HuH-7.5 (cell line): ENCODE data around the gene SPTB.

ENCODE experiments used
- DNase-seq: peaks from one replicate; pipeline ENCODE4 v3.0.0; 2011; ENCODE audit warnings: low spot score

The SPTB gene

DNA sequence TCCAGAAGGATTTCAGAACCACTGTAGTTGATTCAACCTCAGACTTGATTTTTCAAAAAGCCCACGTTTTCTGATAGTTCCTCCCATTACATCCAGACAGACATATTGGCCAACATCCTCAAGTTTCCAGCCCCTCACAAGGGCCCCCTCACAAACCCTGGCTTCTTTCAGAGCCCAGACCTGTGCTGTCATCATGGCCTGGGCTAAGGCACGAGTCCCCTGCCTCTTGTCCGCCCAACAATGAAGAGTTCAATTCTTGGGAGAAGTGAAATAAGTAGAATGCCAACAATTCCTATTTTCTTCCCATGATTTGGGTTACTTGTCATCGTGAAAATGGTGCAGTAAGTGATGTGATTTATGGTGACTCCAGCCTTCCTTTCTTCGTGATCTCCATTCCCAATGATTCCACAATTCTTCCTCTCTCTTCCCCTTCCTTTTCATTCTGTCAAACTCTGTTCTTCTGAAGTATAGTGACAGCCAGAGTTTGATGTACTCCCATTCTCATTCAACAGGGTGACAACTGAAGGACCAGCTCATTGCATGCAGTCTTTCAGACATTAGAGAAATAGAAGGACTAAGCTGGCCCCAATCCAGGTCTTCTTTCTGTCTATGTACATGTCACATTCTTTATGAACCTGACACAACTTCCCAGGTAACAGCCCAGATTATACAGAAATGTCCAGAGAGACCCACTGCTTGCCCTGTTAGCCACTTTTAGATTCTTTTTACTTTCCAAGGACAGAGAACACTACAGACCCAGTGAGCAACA, 29.2 kb downstream of the SPTB start:
- no peak for DNase-seq

DNA sequence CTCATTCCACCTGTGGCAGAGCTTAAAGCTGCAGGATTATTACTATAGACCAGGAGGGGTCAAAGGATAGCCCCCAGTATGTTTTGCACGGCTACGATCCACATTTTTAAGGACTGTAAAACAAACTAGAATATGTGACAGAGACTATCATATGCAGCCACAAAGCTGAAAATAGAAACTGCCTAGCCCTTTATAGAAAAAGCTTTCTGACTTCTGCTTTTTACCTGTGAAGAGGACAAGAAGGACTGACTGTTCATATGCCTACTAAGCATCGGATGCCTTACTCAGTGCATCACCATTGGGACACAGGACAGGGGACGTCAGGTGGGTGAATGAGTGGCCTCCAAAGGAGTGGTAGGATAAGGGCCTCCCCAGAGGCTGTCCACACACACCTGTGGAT, 29.8 kb downstream of the SPTB start:
- DNase-seq = no peak

DNA sequence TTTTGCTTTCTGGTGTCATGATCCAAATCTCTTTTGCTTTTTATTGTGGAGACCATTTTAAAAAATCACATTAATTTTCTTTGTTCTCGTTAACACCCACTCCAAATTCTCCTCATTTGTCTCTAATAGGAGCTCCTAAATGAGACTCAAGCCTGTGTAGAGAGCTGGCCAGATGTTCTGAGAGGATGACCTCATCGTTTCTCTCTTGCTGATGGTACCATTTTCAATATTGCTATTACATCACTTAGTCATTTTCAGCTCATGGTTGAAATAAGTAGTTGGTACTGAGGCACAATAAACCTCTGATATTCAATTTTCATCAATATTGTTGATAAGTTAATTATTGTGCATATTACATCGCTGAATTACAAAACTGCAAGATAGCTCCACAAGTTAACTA, 31.5 kb downstream of the SPTB start:
- no peak for DNase-seq

DNA sequence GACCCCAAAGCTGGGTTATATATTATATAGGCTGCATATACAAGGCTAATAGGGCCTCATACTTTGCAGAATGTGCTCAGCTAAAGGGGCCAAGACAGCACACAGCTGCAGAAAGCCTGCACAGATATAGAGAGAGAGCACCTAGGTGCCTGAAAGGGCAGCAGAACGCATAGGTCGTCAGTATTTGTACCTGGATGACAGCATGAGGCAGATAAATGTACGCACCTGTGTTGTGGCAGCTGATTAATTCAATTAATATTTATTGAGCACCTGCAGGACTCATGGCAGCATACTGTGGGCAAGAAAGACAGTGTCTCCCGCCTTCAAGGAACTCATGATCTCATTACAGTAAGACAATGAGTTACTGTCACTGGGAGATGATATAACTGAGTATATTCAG, 33.4 kb downstream of the SPTB start:
- DNase-seq = no peak

DNA sequence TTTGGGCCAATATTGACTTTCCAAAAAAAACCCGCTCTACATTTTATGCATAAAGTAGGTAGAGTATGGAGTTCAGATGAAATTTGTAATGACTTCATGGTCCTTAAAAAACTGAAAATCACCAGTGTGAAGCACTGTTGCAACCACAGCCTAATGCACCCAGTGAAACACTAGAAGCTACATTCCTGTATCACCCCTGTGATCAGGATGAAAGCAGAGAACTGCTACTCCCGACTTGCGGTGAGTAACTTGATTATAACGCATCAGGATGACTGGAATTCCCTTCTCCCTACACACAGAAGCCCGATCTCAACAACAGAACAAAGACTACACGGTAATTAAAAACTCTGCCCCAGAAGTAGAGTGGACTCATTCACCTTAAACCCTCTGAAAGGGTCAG, 33.8 kb downstream of the SPTB start:
- no peak for DNase-seq

DNA sequence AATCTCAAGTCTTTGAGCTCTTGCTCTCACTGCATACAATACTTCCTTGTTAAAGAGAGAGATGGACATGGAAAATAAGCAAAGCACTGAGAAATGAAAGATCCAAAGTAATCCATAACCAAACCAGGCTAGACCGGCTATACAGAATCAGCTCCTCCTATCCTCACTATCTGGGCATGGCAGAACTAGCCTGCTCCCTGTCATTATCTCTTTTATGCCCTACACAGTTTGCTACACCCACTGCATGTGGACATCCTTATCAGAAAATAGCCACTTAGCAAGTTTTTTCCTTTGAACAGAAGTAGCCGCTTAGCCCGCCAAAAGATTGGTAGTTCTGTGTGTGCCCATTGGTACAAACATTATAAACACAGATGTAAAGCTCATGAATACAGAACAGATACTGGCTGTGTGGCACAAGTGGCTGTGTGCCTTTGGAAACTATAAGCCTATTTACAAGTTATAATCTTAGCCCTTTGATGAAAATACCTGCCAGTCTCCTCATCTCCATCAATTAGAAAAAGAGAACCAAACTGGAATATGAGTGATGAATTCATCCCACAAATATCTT, 34.7 kb downstream of the SPTB start:
- no peak for DNase-seq

DNA sequence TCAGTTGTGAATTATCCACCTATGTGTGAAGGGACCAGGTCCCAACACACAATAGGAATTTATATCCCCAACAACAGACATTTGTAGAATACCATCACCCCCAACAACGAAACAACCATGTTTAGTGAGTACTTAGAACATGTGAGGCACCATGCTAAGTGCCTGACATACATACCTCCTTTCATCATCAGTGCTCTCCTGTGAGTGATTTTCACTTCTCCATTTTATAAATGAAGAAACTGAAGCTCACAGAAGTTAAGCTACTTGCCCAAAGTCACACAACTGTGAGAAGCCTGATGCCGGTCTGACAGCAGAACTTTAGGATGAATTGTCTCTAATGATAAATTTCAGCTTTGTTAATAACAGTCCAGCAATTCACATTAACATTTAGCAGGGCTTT, 35.4 kb downstream of the SPTB start:
- DNase-seq = no peak

DNA sequence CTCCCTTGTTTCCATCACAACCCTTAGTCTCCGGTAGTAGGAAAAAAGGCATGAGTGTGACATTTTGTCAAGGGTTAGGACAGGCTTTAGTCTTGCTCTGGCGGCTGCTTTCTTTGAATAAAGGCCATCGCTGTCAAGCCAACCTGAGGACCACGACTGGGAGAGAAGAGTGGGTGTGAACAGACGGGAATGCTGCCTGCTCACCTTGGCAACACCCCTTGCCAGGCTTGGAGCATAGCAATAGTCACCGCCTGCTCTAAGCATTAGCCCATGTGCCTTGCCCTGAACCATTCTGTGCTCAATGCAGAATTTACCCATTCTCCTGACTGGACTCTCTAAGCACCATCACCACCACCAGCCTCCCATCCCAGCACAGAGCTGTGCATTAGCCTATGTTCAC, 36.2 kb downstream of the SPTB start:
- DNase-seq = no peak

DNA sequence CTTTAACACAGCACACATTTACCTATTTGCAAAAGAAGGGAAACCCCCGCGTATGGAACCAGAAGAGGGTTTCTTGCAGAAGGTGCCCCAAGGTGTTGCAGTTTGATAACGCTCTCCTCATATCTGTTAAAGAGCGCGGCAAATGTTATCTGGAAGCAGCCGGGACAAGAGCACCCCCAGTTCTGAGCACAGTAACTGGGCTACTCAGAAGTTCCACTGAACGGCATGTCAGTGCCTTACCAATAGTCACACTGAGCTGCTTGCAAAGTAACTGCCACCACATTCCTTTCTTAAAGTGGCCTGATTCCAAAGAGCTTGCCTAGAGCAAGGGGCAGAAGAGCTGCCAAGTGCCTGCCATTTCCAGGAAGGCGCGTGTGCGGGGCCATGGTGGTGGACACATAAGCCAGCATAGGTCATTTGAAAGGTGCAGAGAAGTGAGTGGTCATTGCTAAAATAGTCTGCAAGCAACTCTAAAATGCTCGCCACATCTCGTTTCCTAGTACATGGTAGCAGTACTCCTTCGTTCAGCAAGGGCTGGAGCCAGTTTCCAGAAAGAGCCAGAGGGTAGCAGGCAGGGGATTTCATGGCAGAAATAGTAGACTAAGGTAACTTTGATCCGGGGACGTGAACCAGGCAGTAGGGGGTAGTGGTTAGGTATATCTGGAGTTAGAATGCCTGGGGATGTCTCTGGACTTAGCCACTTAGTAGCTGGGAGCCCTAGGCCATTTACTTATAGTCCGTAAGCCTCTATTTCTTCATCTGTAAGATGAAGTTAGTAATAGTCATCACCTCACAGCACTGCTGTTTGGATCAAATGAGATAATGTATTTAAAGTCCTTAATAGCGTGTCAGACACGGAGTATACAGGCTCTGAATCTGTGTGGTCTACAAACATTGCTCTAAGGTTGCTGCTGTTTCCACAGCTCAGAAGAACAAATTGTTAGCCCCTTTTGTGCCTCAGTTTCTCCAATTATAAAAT, 37.6 kb downstream of the SPTB start:
- no peak for DNase-seq

DNA sequence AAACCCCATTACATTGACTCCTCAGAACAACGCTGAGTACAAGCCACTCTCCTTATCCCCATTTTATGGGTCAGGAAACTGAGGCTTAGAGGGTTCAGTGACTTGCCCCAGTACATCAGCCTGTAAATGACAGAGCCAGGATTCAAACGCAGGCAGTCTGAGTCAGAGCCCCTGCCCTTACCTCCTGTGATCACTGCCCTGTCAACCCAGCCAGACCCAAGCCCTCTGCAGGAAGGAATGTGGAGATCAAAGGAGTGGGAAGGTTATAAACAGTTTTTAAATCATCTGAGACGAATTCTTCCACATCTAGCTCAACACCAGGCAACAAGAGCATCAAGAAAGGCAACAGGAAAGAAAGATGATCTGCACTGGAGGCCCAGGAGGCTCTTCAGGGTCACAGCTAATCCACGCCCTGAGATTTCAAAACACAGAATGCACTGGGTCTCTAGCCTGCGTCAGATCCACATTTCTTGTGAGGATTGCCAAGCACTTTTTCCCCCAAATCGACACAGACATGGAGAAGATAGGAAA, 38.5 kb downstream of the SPTB start:
- DNase-seq = no peak

DNA sequence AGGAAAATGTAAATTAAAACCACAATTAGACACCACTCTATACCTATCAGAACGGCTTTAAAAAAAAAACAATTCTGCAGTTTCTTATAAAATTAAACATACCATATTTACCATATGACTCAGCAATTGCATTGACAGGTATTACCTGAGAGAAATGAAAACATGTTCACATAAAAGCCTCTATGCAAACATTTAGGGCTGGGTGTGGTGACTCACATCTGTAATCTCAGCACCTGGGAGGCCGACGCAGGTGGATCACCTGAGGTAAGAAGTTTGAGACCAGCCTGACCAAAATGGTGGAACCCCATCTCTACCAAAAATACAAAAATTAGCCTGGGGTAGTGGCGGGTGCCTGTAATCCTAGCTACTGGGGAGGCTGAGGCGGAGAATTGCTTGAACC, 41.1 kb downstream of the SPTB start:
- DNase-seq = no peak

DNA sequence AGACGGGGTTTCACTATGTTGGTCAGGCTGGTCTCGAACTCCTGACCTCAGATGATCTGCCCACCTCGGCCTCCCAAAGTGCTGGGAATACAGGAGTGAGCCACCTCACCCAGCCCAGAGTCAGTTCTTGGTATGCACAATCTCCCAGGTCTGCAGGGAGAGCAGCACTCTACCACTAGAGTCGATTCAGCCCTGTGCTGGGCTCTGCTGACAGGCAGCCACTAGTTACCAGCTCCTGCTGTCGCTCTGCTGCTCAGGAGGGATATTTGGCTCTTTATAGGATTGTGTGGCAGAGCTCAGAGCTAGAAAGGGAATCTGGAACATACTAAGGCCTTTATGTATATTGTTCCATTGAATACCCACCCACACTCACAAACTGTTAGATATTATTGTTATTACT, 44.3 kb downstream of the SPTB start:
- DNase-seq = no peak

DNA sequence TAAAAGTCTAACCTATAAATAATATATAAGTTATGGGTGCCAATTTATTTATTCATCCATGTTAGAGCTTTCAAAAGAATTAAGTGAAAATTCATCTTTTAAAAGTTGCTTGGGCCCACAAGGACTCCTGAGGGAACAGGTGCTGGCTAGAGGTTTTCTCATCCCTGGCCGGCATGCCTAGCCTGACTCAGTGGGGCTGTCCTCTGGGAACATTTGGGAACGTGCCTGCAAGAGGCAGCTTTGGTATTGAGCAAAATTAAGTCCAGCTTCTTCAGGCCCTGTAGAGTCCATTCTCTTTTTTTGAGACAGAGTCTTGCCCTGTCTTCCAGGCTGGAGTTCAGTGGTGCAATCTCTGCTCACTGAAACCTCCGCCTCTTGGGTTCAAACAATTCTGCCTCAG, 44.7 kb downstream of the SPTB start:
- DNase-seq = no peak

DNA sequence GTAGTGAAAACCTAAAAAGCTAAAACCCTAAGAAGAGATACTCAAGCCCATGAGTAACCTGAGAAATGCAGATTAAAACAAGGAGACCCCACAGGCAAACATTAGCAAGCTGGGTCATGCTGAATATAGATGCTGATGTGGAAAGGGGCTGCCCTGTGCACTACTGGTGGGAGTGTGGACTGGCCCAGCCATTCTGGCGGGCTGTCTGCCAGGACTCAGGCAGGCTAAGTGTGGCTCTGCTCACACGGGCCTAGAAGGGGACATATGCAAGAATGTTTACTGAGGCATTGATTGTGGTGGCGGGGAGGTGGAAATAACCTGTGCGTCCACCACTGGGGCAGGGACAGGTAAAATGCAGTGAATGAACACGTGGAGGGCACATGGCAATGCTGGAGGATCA, 48.3 kb downstream of the SPTB start:
- no peak for DNase-seq

DNA sequence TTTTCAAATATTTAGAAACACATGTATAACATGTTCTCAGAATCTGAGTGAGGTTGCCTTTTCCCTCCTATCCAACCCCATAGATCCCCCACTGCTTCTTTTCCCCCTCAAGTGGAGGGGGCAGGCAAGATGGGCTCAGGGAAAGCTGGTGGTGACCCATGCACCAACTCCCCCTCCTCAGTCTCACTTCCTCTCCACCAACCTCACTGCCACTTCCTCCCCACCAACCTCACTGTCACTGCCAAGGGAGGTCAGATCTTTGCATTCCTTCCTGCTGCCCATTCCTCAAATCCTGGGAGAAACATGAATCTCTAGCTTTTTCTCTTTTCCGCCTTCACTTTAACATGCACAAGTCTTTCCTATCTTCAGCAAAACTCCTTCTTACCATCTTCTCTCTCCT, 48.7 kb downstream of the SPTB start:
- DNase-seq = no peak

DNA sequence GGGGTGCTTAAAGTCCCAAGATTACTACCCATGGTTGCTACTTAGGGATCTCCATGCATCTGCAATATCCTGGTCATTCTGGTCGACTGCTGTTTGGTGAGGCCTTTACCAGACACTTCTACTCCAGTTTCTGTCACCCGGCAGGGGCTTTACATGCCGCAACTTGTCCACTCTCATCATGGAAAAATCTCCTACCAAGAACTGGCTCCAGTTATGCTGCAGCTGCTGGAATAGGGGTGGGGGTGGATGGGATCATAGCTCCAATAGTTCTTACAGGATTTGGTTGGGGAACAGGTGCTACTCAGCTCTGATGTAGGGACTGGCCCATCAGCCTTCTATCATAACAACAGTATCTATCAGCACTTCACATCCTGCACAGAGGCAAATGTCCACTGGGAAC, 51.6 kb downstream of the SPTB start:
- no peak for DNase-seq

DNA sequence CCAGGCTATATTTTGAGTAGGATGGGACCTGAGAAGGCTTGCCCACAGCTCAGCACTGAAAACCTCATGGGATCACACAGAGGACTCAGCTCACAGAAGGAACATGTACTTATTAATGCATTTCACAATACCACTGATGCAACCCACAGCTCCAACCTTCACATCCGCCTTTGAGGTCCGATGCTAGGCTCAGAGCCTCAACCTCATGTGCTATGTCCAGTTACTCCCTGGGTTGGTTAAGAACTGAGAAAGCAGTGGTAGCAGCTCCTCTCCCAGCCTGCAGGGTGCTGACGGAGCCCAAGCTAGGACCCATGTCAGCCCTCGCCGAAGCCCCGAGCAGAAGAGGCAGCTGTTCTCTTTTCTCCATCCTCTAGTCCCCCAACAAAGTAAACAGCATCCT, 52.9 kb downstream of the SPTB start:
- no peak for DNase-seq

DNA sequence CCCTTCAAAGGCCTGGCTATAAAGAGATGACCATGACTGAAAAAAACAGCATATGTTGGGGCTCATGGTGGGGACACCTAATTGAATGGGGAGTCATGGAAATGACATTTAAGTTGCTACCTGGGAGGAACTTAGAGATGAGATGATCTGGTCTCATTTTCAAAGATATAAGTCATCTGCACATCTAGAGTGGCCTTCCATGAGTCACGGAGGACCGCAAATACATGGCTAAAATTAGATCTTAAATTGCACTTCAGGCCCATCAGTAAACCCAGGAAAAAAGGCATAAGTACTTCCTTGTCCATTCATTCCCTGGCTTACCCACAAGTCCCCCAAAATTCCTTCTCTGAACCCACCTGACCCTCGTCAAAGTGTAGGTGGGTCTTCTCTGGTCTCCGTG, 53.4 kb downstream of the SPTB start:
- no peak for DNase-seq

DNA sequence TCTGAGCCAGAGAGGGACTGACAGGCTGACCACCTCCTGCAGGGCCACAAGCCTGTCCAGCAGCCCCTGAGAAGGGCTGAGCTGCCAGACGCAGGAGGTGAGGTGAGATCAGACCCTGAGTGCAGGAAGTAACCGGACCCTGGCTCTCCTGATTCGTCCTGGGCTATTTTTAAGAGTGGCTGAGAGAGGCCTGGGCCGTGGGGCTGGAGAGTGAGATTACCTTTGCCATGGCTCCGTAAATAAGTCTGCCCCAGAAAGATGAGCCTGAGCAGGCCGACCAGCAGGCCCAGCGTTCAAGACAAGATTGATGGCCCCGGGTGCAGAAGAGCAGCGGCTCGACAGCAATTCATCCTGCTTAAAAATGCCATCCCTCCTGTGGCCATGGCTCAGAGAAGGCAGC, 54.2 kb downstream of the SPTB start:
- DNase-seq = no peak

DNA sequence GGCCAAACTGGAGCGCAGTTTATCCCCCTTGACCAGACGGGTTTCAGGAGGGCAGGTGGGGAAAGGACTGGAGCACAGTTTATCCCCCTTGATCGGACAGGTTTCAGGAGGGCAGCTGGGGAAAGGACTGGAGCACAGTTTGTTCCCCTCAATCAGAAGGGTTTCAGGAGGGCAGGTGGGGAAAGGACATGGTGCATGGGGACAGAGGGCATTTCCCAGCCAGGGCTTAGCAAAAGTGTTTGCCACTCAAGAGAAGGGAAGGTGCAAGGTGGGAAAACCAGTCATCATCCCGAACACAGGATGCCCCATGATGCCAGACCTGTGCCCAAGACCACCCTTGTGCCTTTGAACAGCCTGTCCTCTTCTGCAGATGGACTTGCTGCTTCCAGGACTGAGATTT, 54.7 kb downstream of the SPTB start:
- no peak for DNase-seq

DNA sequence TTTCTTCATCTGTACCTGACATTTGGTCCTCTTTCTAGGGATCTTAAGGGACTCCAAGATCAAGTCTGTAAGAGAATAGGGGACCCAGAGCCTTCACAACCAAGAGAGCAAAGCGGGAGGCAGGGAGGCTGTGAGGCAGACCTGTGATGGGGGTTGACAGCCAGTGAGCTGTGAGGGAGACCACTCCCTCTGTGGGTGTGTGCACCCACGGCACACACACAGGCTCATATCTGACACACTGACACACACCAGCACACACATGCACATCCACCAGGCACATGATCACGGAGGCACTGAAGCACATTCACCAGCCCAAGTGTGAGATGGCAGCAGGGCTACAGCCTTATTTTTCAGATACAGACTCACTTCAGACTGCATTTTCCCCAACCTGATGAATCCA, 55.2 kb downstream of the SPTB start:
- no peak for DNase-seq

DNA sequence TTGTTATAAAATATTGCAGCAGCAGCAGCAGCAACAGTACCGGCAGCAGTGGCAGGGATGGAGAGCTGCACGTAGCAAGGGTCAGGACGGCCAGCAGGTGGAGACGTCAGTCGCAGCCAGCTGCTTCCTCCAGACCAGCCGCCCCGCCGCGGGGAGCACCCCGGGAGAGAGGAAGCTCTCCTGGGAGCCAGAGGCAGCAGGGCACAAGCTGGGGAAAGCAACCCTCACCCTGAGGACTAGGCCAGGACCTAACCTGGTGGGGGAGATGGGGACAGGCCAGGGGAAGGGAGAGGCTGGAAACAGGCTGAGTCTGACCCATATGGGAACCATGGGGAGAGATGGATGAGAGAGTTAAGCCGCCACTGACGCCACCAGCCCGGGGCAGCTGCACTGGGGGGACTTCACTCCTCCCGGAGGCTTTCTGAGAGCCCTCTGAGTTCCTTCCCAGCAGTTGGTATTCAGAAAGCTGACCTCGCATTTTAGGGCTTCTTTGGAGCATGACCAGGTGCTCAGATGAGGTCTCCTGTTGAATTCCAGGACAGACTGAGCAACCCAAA, 56.3 kb downstream of the SPTB start:
- peak; percentile 78 for DNase-seq

DNA sequence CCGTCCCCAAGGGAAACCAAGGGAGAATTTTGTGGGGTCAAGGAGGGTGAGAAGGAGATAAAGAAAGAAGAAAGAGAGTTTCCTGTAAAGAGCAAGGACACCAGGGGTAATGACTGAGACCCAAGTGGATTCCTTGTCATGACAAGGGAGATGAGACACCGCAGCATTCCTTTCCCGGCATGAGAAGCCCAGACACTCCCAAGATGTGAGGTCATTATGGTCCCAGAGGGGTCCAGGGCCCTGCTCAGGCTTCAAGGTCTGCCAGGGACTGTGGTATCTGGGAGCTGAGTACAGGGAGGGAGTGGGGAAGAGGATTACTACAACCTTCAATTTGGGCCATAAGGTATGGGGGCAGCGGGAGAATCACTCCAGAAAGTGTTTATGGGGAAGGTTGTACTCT, 58.1 kb downstream of the SPTB start:
- DNase-seq = no peak
